Spleen (tissue), 7 donors: ENCODE results near the gene RECK.

Source experiments
- CTCF ChIP-seq, 11 experiments: fragments of 200-600 bp in 7 of 11; fragments of 450-650 bp in 4 of 11; sonication (generic) in 4 of 11; IDR thresholded peaks in 8 of 11; conservative IDR thresholded peaks in 3 of 11; 1 replicate in 7 of 11; 2 replicates in 4 of 11; pipeline versions ENCODE4 v1.4.0 to v1.8.0; 2016 to 2021; ENCODE audit warnings: antibody characterized with exemption in 11 of 11, inconsistent platforms in 4 of 11, mild to moderate bottlenecking in 1 of 11
- POLR2A ChIP-seq, 3 donors: fragments of 450-650 bp; IDR thresholded peaks; one replicate each; pipeline ENCODE4 v1.5.1; 2017; ENCODE audit warnings: antibody characterized with exemption in 3 of 3, mild to moderate bottlenecking in 1 of 3
- donor health status: DM: no; HTN: no; CAD: no; lungs with moderate emphysema.
- donor health status: DM: no; HTN: no; CAD: no.
- donor health status: DM: no; HTN: no; CAD: no.

- no peak for TF ChIP-seq CTCF (IDR thresholded peaks at IDR 0.05 in 8 of 11, conservative IDR thresholded peaks at IDR 0.05 in 3 of 11)
- TF ChIP-seq POLR2A (IDR thresholded peaks at IDR 0.05): no peak
Measured at GRCh38 chr9:36169708-36170107, 133.0 kb downstream of the RECK start.
